Panc1 (cell line): ENCODE data around the gene UST. TPM values are rescaled to one million over a fixed set of nuclear protein-coding genes. Genes with fewer than 3 reads are reported as not detected.

ENCODE experiments used
- ATAC-seq: fragments of 200-7000 bp; cut with Tn5 transposase; 2 replicates; pipeline ENCODE4 v1.9.1; 2020; ENCODE audit warnings: mild to moderate bottlenecking, moderate library complexity
- BruUV-seq: library from RNA; stranded (reverse); fragments of 400-500 nt; replicated peaks from 2 replicates; lab custom pipeline; 2021; lab: Mats Ljungman, UMichigan
- CTCF ChIA-PET: fragments of 300-600 bp; sonication (Branson Sonifier 250); formaldehyde crosslinking; loops from one replicate; lab custom pipeline; 2022; ENCODE audit warnings: antibody characterized with exemption; lab: Charles Lee
- POLR2A ChIA-PET: fragments of 300-600 bp; sonication (Branson Sonifier 250); formaldehyde crosslinking; loops from one replicate; lab custom pipeline; 2022; ENCODE audit warnings: antibody characterized with exemption; lab: Charles Lee
- DNase-seq: peaks from one replicate; pipeline ENCODE4 v3.0.0-alpha.2; 2010; ENCODE audit warnings: low read depth, low spot score
- H3K27ac ChIP-seq: 2 replicates; pipeline ENCODE4 v1.5.1; 2011; ENCODE audit warnings: mild to moderate bottlenecking, low read length, inconsistent platforms
- H3K27me3 ChIP-seq: fragments of 200-500 bp; sonication (Bioruptor generic); 2 replicates; pipeline ENCODE4 v1.6.0; 2014; ENCODE audit warnings: low read length, inconsistent platforms; ENCODE audit not compliant: control insufficient read depth, insufficient read depth
- H3K36me3 ChIP-seq: fragments of 200-500 bp; sonication (Bioruptor generic); 2 replicates; pipeline ENCODE4 v1.5.1; 2014; ENCODE audit warnings: inconsistent platforms, mild to moderate bottlenecking, low read length, moderate library complexity; ENCODE audit not compliant: control insufficient read depth, insufficient read depth
- H3K4me1 ChIP-seq: 2 replicates; pipeline ENCODE4 v1.5.1; 2011; ENCODE audit warnings: inconsistent platforms, mild to moderate bottlenecking, low read length, moderate library complexity; ENCODE audit not compliant: control insufficient read depth, insufficient read depth
- H3K4me3 ChIP-seq, 2 experiments: 2 replicates each; pipeline ENCODE4 v1.5.1; 2011 to 2012; ENCODE audit warnings: low read depth in 2 of 2, low read length in 2 of 2, mild to moderate bottlenecking in 2 of 2, inconsistent platforms in 1 of 2, moderate library complexity in 1 of 2
- H3K9me3 ChIP-seq: fragments of 200-500 bp; sonication (Bioruptor generic); 2 replicates; pipeline ENCODE4 v1.5.1; 2014; ENCODE audit warnings: low read depth, mild to moderate bottlenecking, inconsistent platforms, low read length, moderate library complexity; ENCODE audit not compliant: control insufficient read depth, insufficient read depth
- CTCF ChIP-seq: fragments of 450-650 bp; IDR thresholded peaks from 2 replicates; pipeline ENCODE4 v1.5.1; 2017; ENCODE audit warnings: mild to moderate bottlenecking
- POLR2AphosphoS5 ChIP-seq: IDR thresholded peaks from 2 replicates; pipeline ENCODE4 v1.6.1; 2012; ENCODE audit warnings: mild to moderate bottlenecking, low read depth, low read length, moderate library complexity
- SIN3A ChIP-seq: IDR thresholded peaks from 2 replicates; pipeline ENCODE4 v1.6.1; 2012; ENCODE audit warnings: low read depth, mild to moderate bottlenecking, low read length, moderate library complexity, borderline replicate concordance; ENCODE audit not compliant: insufficient read depth
- TCF7L2 ChIP-seq: IDR thresholded peaks from 2 replicates; pipeline ENCODE4 v1.6.1; 2011; ENCODE audit warnings: mild to moderate bottlenecking, low read depth, low read length, inconsistent platforms
- in situ Hi-C: cut with HindIII; loops from 2 replicates; pipeline ENCODE4 v1.10.0; 2016; ENCODE audit warnings: low sequenced_read_pairs, low pct_unique_long_range_greater_than_20kb
- intact Hi-C: fragments of 100-400 bp; cut with micrococcal nuclease; formaldehyde crosslinking; loops from one replicate; pipeline ENCODE4 v1.10.0; 2022; ENCODE audit not compliant: unreplicated experiment
- total RNA-seq: library from RNA; stranded (reverse); gene quantifications from one replicate; pipeline ENCODE4 v1.2.1, GENCODE V29; 2021; ENCODE audit not compliant: unreplicated experiment
- TF ChIP-seq, protein P1 (sequence below), 2 experiments: IDR thresholded peaks; 2 replicates each; pipeline ENCODE4 v1.6.1; 2011 to 2012; ENCODE audit warnings: low read depth in 2 of 2, control low read depth in 1 of 2, low read length in 1 of 2, mild to moderate bottlenecking in 1 of 2, moderate library complexity in 1 of 2; ENCODE audit not compliant: insufficient read depth in 1 of 2

UST gene
- total RNA-seq, 1 experiment from 2014 or later: 0.15 TPM

- H3K9me3 ChIP-seq: no peaks in the 10 kb centered on the region
- no peak overlapping the region for H3K4me3 ChIP-seq
- BruUV-seq: no TSS peak
- no peak overlapping the region for H3K27ac ChIP-seq
- H3K36me3 ChIP-seq: no peaks in the 10 kb centered on the region
- POLR2A ChIA-PET: no interaction called here
- ATAC-seq (no peak), DNase-seq (no peak)
- intact Hi-C loops: no loop called here
- H3K27me3 ChIP-seq: no peaks in the 10 kb centered on the region; the same call in none of the 2 replicates
- CTCF ChIA-PET: no interaction called here
- no peaks in the 10 kb centered on the region for H3K4me1 ChIP-seq
- no peak for TF ChIP-seq TCF7L2
- no peak for TF ChIP-seq SIN3A
- in situ Hi-C loops: no loop called here
Observed at GRCh38 chr6:149016716-149017115, 269.9 kb downstream of the UST start.

- intact Hi-C loops: no loop called here
- in situ Hi-C loops: no loop called here
- ChIA-PET POLR2A (no interaction called here), CTCF (interaction anchor here (0.7 kb wide), 1 partner anchor 460 kb away, joined by 3 read pairs; no protein-coding TSS in a partner anchor)
- no peaks in the 10 kb centered on the region; the same call in none of the 2 replicates for H3K27me3 ChIP-seq
- DNase-seq (no peak), ATAC-seq (no peak)
- H3K4me3 ChIP-seq: no peak overlapping the region
- H3K27ac ChIP-seq: no peak overlapping the region
- no TSS peak for BruUV-seq
- H3K4me1 ChIP-seq: no peaks in the 10 kb centered on the region
- no peaks in the 10 kb centered on the region for H3K9me3 ChIP-seq
- TF ChIP-seq CTCF (no peak), POLR2AphosphoS5 (no peak), SIN3A (no peak), TCF7L2 (no peak)
- TF ChIP-seq, protein P1, sequence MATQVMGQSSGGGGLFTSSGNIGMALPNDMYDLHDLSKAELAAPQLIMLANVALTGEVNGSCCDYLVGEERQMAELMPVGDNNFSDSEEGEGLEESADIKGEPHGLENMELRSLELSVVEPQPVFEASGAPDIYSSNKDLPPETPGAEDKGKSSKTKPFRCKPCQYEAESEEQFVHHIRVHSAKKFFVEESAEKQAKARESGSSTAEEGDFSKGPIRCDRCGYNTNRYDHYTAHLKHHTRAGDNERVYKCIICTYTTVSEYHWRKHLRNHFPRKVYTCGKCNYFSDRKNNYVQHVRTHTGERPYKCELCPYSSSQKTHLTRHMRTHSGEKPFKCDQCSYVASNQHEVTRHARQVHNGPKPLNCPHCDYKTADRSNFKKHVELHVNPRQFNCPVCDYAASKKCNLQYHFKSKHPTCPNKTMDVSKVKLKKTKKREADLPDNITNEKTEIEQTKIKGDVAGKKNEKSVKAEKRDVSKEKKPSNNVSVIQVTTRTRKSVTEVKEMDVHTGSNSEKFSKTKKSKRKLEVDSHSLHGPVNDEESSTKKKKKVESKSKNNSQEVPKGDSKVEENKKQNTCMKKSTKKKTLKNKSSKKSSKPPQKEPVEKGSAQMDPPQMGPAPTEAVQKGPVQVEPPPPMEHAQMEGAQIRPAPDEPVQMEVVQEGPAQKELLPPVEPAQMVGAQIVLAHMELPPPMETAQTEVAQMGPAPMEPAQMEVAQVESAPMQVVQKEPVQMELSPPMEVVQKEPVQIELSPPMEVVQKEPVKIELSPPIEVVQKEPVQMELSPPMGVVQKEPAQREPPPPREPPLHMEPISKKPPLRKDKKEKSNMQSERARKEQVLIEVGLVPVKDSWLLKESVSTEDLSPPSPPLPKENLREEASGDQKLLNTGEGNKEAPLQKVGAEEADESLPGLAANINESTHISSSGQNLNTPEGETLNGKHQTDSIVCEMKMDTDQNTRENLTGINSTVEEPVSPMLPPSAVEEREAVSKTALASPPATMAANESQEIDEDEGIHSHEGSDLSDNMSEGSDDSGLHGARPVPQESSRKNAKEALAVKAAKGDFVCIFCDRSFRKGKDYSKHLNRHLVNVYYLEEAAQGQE (IDR thresholded peaks at IDR 0.05; ENCODE audit: insufficient read depth in 1 of 2, low read depth in 2 of 2, low read length in 1 of 2): no peak
- no peaks in the 10 kb centered on the region for H3K36me3 ChIP-seq
Observed at GRCh38 chr6:149020319-149020718, 273.5 kb downstream of the UST start.

DNA sequence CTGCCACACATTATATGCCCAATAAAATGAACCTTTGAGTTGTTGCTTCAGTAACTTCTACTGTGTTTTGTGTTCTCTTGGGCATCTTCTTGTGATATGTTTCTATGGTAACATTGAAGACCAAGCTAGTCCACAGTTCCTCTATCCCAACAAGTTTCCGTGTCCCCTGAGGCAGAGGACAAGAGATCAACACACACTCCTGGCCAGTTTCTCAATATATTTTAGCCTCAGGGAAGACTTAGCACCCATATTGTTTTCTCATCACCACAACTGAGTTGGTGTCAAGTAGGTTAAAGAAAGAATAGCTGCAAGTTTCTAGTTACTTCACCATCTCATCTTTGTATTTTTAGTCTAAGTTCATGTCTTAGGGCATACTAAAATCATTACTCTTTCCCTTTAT, 277.5 kb downstream of the UST start:
- Histone ChIP-seq H3K27me3 (no peaks in the 10 kb centered on the region; the same call in none of the 2 replicates), H3K4me3 (no peak overlapping the region), H3K9me3 (no peaks in the 10 kb centered on the region), H3K27ac (no peak overlapping the region), H3K36me3 (no peaks in the 10 kb centered on the region), H3K4me1 (no peaks in the 10 kb centered on the region)
- DNase-seq: no peak
- ATAC-seq: no peak
- TF ChIP-seq TCF7L2 (no peak), CTCF (no peak), POLR2AphosphoS5 (no peak), SIN3A (no peak)
- TF ChIP-seq, protein P1 (IDR thresholded peaks at IDR 0.05; ENCODE audit: insufficient read depth in 1 of 2, low read depth in 2 of 2, low read length in 1 of 2): no peak
- intact Hi-C loops: no loop called here
- no TSS peak for BruUV-seq
- CTCF ChIA-PET: interaction anchor here (0.6 kb wide), 1 partner anchor 41 kb away, joined by 5 read pairs; no protein-coding TSS in a partner anchor
- in situ Hi-C loops: no loop called here
- POLR2A ChIA-PET: no interaction called here
